ENCODE measurements around the gene RUNX1.

RUNX1 gene

DNA sequence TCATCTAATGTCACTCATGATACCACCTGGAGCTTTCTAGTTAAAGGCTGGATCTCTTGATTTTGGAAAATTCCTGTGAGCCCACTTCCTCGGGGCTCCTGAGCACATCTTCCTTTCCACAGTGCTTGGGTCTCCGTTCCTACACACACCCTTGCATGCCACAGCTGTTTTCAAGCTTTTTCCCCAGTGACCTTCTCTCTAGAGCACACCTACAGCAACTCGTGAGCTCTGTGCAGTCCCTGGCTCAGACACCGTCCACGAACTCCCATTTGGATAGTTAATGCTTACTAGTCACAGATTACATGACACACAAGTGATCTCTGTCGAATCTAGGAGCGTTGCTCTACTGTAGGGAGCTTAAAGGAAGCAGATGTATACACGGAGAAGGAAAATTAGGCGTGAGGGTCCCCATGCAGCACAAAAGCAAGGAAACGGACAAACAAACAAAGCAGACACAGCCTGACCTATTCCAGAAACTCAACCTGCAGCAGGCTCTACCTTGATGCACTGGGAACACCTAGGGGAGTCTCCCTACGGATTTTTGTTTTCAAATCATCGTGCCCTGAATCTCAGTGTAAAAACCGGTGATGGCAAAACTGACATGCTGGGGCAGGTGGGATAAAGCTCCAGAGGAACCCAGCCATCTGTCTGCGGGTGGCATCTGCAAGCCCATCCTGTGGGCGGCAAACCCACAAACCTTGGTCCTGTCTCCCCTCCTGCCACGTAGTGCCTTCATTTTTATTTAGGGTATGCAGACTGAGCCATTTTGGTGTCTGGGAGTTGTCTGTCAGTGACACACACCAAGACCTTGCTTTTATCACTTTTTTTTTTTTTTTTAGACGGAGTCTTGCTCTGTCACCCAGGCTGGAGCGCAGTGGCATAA, 177.8 kb downstream of the RUNX1 start:
- no peak for FAIRE-seq

- FAIRE-seq = no peak
Measured at GRCh38 chr21:34870246-34870645, 178.9 kb downstream of the RUNX1 start.

DNA sequence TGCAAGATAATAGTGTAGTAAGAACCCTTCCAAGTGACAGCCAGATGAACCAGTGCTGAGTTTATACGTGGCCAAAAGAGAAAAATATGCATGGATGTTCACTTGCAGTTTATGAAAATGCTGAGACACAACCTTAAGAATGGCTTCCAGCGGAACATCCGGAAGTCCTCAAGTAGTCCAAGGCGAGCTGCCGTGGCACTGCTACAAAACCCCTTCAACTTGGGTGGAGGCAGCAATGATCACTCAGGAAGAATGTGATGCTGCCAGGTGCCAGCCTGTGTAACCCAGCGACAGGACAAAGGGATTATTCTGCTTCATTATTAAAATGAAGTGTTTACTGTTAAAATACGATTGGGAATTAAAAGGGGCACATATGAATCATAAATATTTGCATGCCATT, 179.6 kb downstream of the RUNX1 start:
- FAIRE-seq = no peak

GRCh38 chr21:34867785-34868184, 181.3 kb downstream of the RUNX1 start:
- no peak for FAIRE-seq

GRCh38 chr21:34865400-34866241, 183.5 kb downstream of the RUNX1 start:
- FAIRE-seq = no peak

DNA sequence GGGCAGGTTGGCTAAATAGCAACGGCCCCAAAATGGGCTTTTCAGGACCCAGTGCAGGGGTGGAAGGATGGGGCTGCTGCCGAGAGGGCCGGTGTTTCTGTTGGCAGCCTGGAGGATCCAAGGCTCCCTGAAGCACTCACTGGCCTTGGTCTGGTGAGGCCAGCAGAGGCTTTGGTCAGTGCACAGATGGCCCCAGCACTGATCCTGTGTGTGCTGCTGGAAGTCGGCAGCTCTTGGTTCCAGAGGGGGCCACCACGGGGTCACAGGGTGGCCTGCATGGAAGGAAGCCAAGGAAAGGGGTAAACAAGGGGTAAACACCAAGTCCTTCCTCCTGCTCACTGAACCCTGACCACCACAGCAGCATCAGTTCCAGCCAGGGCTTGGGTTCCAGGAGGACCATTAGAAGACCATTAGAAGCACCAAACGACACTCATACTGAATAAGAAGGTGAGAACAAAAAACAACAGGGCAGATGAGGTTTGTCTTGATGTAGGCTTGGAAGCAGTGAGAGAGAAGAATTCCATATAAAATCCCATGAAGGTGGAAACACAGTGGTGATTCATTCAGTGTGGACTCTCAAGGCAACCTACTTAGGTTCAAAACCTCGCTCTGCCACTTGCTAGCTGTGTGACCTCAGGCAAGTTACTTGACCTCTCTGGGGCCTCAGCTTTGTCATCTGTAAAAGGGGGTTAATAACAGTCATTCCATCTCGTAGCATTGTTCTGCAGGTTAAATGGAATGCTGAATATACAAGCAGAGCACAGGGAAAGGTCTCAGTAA, 184.5 kb downstream of the RUNX1 start:
- FAIRE-seq = no peak

DNA sequence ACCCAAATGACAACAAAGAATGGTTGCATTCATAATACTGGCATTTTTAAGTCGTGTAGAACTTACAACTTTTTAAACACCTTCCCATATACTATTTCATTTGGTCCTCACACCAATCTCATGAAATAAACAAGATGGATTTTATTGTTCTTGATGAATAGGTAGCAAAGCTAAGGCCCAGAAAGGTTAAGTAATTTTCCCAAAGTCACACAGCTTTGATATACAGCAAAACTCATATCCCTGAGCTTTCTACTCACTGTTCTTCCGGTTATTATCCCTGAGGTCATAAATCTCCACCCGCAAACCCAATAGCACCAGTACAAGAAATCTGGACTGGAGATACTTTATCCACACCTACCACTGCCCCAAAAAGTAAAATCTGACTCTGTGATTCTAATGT, 186.2 kb downstream of the RUNX1 start:
- FAIRE-seq = no peak

GRCh38 chr21:34861258-34861657, 187.8 kb downstream of the RUNX1 start:
- FAIRE-seq = no peak

DNA sequence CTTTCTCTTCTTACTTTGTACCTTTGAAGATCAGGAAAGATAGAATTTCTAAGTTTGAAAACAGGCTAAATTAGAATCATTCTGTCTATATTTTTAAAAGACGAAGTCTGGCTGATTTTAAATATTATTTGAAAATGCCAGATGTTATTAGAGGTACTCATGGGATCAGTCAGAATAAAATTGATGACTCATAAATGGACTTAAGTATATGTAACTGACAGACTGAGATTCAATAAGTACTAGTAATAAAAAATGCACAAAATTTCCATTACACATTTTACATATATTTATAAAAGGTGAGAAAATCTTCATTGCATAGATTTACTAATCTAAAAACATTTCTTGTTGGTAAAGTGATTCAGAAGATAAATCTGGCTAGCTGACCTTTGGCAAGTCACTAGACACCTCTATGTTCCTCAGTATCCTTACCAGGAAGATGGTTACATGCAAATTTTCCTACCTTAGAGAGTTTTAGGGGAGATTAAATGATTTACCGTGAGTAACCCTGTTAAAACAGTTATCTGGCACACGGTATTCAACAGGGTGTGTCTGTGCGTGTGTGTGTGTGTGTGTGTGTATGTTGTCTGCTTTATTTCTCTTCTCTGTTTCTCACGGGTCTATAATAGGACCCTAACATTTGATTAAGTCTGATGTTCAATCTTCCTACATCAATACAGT, 189.0 kb downstream of the RUNX1 start:
- FAIRE-seq = no peak

DNA sequence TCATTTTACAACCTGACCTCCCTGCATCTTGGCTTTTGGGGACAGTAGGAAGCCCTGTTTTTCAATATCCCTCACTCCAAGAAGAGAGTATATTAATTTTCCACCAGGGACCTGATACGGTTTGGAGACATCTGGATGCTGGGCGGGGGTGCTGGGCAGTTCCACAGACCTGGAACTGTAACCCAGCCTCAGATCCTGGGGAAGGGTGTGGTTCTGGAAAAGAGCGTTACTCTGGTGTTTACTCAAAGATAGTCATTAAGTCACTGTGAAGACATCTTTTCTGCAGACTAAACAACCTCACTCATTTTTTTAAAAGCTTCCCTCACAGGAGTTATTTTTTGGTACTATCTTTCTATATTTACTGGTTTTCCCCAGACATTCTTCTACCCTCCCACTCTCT, 190.5 kb downstream of the RUNX1 start:
- no peak for FAIRE-seq

DNA sequence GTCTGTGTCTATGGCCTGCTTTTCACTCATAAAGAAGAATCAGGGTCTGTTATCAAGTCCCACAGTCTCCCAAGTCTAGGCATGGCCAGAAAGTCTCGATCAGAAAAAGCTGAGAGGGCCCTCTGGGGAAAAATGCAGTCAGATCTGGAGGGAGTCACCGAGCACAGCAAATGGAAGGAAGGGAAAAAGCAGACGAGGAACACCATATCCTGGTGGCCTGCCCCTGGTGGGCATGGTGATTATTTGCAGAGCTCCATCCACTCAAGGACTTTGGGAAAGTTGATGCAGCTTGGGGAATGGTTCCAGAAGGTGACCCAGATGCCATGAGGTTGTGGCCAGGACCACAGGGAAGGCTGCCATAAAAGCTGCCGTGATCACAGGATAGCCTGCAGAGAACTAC, 191.2 kb downstream of the RUNX1 start:
- no peak for FAIRE-seq

DNA sequence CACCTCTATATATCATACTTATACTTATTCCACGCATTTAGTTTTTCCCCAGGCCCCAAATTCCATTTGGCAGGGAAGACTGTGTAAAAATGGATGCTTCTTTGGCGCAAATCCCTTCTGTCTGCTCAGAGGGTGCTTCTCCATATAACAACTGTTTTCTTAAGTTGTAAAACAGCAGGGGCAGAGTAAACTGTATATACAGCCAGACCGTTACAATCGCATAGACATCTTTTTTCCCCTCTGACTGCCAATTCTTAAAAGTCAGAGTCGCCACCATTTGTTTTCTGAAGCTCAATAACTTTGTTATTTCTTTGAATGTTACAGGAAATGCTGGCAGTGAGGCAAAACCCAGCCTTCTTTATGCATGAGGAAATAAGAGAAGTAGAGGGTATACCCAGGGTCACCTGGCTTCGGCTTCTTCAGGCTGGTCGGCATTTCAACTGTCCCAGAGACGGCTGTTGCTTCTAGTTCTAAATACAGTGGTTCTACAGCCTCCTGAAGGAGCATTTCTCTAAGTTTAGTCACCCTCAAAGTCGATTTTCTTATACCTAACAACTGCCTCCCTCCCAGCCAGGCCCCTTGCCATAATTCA, 191.9 kb downstream of the RUNX1 start:
- no peak for FAIRE-seq

DNA sequence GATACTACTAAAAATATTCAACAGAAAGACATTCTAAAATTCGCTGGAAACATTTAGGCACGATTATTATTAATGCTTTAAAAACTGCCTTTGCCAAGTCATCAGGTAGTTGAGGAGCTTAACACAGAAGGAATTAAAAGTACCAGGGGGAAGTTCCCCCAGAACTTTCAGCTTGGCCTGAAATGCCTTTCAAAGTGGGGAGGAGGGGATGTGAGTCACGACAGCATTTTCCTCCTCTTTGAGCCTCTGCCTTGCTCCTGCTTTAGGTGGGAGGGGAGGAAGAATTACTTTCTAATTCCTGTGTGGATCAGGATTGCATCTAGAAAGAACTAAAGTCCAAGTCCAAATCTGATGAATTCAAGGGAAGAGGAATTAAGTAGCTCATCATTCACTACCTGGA, 196.7 kb downstream of the RUNX1 start:
- FAIRE-seq = no peak

- no peak for FAIRE-seq
Measured at GRCh38 chr21:34850166-34850690, 198.9 kb downstream of the RUNX1 start.

DNA sequence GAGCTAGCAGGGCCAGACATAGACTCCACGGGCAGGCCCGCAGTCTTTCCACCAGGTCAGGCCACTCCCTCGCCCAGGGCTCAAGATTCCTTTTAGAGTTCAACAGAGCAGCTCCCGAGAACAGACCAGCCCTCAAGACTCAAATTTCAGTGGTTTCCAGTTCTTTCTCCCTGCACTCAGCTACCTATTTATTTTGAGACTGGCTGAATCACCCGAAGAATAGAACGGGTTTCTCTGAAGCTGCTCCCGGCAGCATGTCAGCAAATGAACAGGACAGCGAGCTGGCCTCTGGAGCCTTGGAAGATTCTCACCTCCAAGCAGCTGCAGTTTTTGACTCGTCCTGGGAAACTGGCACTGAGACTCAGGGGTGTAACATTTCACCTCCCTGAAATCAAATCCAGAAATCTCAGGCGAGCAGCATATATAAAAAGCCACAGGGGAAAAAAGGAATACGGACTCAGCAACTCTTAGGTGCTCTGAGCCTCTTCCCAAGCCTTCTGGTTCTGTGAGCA, 202.4 kb downstream of the RUNX1 start:
- no peak for FAIRE-seq

DNA sequence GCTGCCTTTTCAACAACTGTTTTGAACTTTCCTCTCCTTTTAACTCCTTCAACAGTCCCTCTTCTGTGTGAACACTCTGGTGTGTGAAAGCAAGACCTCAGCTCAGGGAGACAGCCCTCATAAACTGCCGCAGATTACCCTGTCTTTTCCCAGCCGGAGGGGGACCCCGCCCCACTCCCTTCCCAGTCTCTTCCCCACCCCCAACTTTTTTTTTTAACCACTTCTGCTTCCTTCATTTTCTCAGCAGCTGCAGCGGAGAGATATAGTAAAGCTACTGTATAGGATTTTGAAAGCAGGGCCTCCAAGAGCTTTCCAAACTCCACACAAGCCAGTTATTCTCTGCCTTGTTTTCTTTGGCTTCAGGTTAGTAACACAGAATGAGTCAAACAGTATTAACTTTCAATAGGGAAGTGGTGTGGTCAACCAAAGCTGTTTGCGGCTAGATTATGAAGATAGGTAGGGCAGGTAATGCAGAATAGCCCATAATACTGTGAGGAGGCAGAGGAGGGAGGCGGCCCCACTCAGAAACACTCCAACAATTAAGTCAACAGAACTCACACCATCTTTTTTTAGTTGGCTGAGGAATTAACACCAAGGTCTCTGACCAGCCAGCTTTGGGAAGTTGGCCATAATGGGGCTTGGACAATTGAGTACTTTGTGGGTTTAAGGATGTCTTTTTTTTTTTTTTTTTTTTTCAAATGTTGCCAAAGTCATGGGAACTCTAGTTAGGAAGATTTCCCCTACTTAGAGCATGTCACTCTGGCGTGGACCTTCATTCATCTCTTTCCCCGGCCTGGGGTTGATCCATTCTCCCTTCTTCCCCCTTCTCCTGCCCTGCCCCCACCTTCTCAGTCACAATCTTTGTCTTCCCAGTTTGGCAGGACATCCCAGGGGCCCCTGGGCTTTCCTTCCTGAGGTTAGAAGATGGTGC, 203.3 kb downstream of the RUNX1 start:
- FAIRE-seq = no peak

DNA sequence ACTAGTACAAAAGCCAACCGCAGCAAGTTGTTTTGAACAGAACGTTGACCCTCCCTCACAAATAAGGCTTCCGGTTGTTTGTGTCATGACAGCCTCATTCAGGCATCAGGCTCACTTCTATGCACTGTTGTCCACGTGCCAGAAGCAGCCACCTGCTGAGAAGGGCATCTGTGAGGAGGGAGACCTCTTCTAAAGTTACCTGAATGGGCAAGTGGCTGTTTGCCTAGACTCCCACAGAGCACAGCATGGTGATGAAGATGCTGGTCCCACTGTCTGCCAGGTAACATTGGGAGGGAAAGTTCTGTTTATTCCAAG, 204.2 kb downstream of the RUNX1 start:
- no peak for FAIRE-seq

DNA sequence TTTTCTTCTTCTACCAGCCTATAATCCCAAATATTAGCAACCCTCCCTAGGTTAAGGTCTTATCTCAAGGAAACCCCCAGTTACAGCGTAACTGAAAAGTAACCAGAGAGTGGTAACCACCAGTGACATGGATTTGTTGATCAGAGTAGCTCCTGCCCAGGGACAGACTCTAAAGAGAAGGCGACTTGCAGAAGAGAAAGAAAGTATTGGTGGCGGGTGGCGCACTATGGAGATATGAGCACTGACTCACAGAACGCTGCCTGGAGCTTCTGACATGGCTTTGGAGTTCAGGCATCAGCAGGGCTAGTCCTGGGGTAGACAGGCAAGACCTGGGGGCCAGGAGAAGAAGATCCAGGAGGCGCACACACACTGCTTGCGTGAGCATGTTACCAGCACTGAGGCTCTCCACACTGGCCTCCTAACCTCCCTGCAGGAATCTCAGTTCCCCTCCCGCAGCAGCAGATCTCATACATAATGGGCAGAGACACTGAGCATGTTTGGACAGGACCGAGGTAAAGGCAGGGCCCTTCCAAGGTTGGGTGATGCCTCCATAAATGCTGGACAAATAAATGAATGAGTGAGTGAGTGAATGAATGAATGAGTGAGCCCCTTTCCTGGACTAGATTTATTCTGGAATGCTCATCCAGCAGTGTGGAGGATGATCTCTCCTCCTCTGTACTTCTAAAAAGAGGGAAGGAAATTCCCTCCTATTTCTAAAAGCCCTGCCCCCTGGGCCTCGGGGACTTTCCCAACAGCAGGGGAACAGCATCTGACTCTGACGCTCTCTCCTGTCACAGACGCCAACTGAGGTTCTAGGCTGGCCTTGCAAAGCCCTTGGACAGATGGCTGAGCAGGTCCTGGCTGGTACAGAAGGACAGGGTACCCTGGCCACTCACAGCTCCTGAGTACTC, 204.8 kb downstream of the RUNX1 start:
- FAIRE-seq = no peak

DNA sequence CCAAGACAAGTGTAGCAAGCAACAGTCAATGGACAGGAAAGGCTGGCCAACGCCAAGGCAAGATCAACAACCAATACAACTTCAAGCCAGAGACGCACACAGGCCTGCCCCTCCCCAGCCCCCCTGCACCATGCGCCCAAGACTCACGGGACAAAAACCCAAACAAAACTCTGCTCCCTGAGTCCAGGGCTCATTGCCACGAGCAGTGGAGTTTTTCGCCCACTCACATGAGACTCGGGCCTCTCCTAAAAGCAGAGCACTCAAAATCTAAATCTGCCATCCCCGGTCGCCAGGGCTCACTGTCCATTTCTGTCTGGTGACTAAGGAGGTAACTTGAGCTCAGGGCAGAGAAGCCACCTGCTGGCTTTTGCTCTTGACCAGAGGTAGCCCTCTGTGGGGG, 205.5 kb downstream of the RUNX1 start:
- FAIRE-seq = no peak

DNA sequence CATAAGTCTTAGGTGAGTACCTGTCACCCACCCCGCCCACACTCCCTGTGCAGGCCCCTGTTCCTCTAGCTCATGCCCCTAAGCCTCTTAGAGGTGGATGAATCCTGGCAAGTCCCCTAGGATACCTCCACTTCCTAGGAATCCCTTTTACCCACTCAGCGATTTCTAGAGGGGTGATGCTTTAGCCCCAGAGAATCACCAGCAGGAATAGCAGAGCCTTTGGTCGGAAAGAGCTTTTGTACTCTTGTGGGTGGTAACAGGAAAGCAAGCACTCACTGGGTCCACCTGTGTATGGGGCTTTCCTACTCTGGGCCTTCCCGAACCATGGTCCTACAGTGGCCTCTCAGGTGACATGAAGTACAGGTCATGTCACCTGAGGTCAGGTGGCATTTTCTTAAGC, 207.9 kb downstream of the RUNX1 start:
- FAIRE-seq = no peak

Measured in G401.6 (cell line).